ENCODE data around the gene PCK1. TPM values are rescaled to one million over a fixed set of nuclear protein-coding genes. Genes with fewer than 3 reads are reported as not detected.

The PCK1 gene
- total and polyA plus RNA-seq, 2 of the 8 experiments (the other 6 are each of a cell fraction or from before 2014, with no cell fraction given) = not detected

- FAIRE-seq = no peak
- no peaks in the 10 kb centered on the region for H3K79me2 ChIP-seq (ENCODE audit: control insufficient read depth in 1 of 2, insufficient read depth in 2 of 2, low read length in 2 of 2)
- H4K20me1 ChIP-seq (replicated peaks in 1 of 2; ENCODE audit: control insufficient read depth in 1 of 2, insufficient read depth in 2 of 2, low read length in 2 of 2) = no peaks in the 10 kb centered on the region
- H3K9me3 ChIP-seq (ENCODE audit: insufficient read depth in 2 of 2, low read depth in 1 of 2, low read length in 1 of 2) = no peaks in the 10 kb centered on the region
- no peaks in the 10 kb centered on the region for H3K23me2 ChIP-seq (ENCODE audit: low read depth, low read length)
- H2AK5ac ChIP-seq (ENCODE audit: low read depth, low read length) = no peak overlapping the region
- no peak for DNase-seq (ENCODE audit: low read depth in 1 of 2, low spot score in 2 of 2)
- H3K79me1 ChIP-seq (ENCODE audit: low read depth, low read length) = no peaks in the 10 kb centered on the region
- no peak overlapping the region for H3K23ac ChIP-seq (ENCODE audit: insufficient read length)
- no peak overlapping the region for H4K8ac ChIP-seq (ENCODE audit: extremely low read depth, insufficient read depth, low read length)
- H3K14ac ChIP-seq (ENCODE audit: insufficient read length) = no peak overlapping the region
- H3K18ac ChIP-seq (ENCODE audit: extremely low read depth, low read length) = no peak overlapping the region
- no peak overlapping the region for H4K5ac ChIP-seq (ENCODE audit: insufficient read length, low read depth, low read length)
- no peak overlapping the region for H2BK15ac ChIP-seq (ENCODE audit: low read length)
- no CpG with 5 or more reads among the region's 10 CpGs for WGBS, 2 experiments (ENCODE audit: extremely low coverage in 1 of 2, insufficient coverage in 1 of 2, insufficient read length in 1 of 2, insufficient replicate concordance in 2 of 2, low coverage in 1 of 2, low lambda C conversion rate in 2 of 2, missing lambda C conversion rate in 1 of 2)
- TF ChIP-seq USF2 (IDR thresholded peaks at IDR 0.05; ENCODE audit: low read length) (no peak), TBP (IDR thresholded peaks at IDR 0.05; ENCODE audit: low read depth, low read length) (no peak), YY1 (IDR thresholded peaks at IDR 0.05; ENCODE audit: low read depth, low read length) (no peak), SP2 (IDR thresholded peaks at IDR 0.05; ENCODE audit: low read length) (no peak), POLR2AphosphoS5 (IDR thresholded peaks at IDR 0.05; ENCODE audit: low read depth, low read length) (no peak), BRCA1 (IDR thresholded peaks at IDR 0.05; ENCODE audit: low read depth, low read length) (no peak), PHF8 (conservative IDR thresholded peaks at IDR 0.05; ENCODE audit: low read depth, low read length) (no peak)
- ChIA-PET CTCF (ENCODE audit: partially characterized antibody) (no interaction called here), POLR2A (ENCODE audit: partially characterized antibody) (no interaction called here)
- peaks cover 0 to 19% (median 5%) of the 10 kb centered on the region in 4 experiments; a peak in 5 of 7 replicates for H3K4me1 ChIP-seq (replicated peaks in 1 of 4; ENCODE audit: control insufficient read depth in 3 of 4, insufficient read depth in 4 of 4, low read length in 3 of 4)
- H3K56ac ChIP-seq (replicated peaks; ENCODE audit: insufficient read length, low read depth, low read length) = no peak overlapping the region
- H2BK120ac ChIP-seq (replicated peaks; ENCODE audit: low read depth, low read length) = no peak overlapping the region
- no peak overlapping the region for H2BK20ac ChIP-seq (ENCODE audit: low read length)
- H3K27ac ChIP-seq (ENCODE audit: low read depth, low read length) = no peak overlapping the region
- no peaks in the 10 kb centered on the region; a peak in 2 of 7 replicates for H3K27me3 ChIP-seq (replicated peaks in 1 of 4; ENCODE audit: control insufficient read depth in 3 of 4, extremely low read depth in 1 of 4, insufficient read depth in 3 of 4, low read length in 3 of 4)
- H3K9ac ChIP-seq (replicated peaks in 1 of 4; ENCODE audit: extremely low read depth in 1 of 4, low read depth in 3 of 4, low read length in 3 of 4) = no peak overlapping the region
- H3K36me3 ChIP-seq (ENCODE audit: control insufficient read depth in 2 of 4, insufficient read depth in 4 of 4, low read length in 3 of 4) = no peaks in the 10 kb centered on the region
- no peak overlapping the region for H2AFZ ChIP-seq (ENCODE audit: low read length)
- no peak overlapping the region for H3K4me3 ChIP-seq (ENCODE audit: extremely low read depth in 1 of 4, insufficient read depth in 2 of 4, low read depth in 3 of 4, low read length in 4 of 4)
- H4K91ac ChIP-seq (replicated peaks; ENCODE audit: insufficient read length, low read length) = no peak overlapping the region
- H3K4me2 ChIP-seq (ENCODE audit: insufficient read depth in 1 of 2, low read depth in 2 of 2, low read length in 2 of 2) = no peak overlapping the region
- H3K4ac ChIP-seq (replicated peaks; ENCODE audit: insufficient read length, low read depth, low read length) = no peak overlapping the region
- no peak overlapping the region for H2BK12ac ChIP-seq (ENCODE audit: low read depth, low read length)
- no peak overlapping the region for H2BK5ac ChIP-seq (ENCODE audit: low read depth, low read length)
These were observed 35.4 kb upstream of the PCK1 start for GRCh38 chr20:57525328-57526086.

All from H1 (cell line).